ENCODE data around the gene KCNQ1. TPM values are rescaled to one million over a fixed set of nuclear protein-coding genes. Genes with fewer than 3 reads are reported as not detected.
A peak's percentile ranks its signal among the peaks of the same experiment; 100 is the strongest.

KCNQ1 gene
- total and polyA plus RNA-seq, 2 donors (not counting 3 experiments of a cell fraction or from before 2014, with no cell fraction given): 0.07 to 0.09 TPM

DNA sequence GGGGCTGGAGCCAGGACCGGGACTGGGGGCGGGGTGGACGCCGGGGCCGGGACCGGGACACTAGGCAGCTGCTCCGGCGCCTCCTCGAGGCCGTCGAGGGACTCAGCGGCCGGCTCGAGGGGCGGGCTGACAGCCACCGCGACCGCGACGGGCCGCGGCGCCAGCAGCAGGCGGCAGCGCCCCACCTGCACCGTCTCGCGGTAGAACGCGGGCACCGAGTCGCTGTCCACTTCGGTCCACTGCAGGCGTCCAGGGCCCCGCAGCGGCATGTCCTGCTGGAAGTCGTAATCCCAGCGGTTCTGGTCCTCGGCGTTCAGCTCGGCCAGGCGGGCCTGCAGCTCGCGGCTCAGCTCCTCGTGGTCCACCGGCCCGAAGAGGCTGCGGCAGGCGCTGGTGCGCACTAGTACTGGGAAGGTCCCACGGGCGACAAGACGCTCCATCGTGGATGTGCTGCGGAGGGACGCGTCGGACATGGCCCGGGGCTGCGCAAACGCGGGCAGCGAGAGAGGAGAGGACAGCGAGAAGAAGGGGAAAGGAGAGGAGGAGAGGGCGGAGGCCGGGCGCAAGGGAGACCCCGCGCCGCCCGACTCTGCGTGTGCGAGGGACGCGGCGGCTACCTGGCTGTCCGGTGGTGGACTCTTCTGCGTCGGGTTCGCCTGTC is 440.3 kb downstream of the KCNQ1 start:
- H3K9ac ChIP-seq (replicated peaks; ENCODE audit: extremely low read depth, insufficient read depth, low read length): no peak overlapping the region
- intact Hi-C loops (cut with micrococcal nuclease) (loop anchor here (5.0 to 10.0 kb wide), 3 partner anchors 110 to 580 kb away; partner anchors contain the start of genes C11orf21 and TSPAN32), dilution Hi-C loops (cut with MboI; ENCODE audit: extremely low pct_ligation_motif_present, low sequenced_read_pairs) (no loop called here)
- no TSS peak for BruUV-seq (replicated peaks)
- peaks cover 3 to 14% of the 10 kb centered on the region in 2 experiments for H3K27me3 ChIP-seq (ENCODE audit: control insufficient read depth in 2 of 2, insufficient read depth in 2 of 2, low read length in 2 of 2)
- no peak for FAIRE-seq
- H3K36me3 ChIP-seq (ENCODE audit: control insufficient read depth in 2 of 2, extremely low read depth in 1 of 2, insufficient read depth in 2 of 2, low read length in 2 of 2): no peaks in the 10 kb centered on the region
- ChIA-PET CTCF (interaction anchor here (1.0 to 16.2 kb wide), 3 partner anchors 351 to 691 kb away, joined by 3 to 711 read pairs (median 3); no protein-coding TSS in a partner anchor), POLR2A (interaction anchor here (1.4 to 1.7 kb wide), 2 partner anchors 44 to 185 kb away, joined by 4 to 5 read pairs; partner anchors contain the start of genes KCNQ1OT1 and PHLDA2)
- peak overlapping the region; percentile 73 for H3K4me2 ChIP-seq (ENCODE audit: insufficient read depth, low read length)
- no peaks in the 10 kb centered on the region for H4K20me1 ChIP-seq (replicated peaks; ENCODE audit: control insufficient read depth, extremely low read depth, insufficient read depth, low read length)
- peak; percentile 42 for DNase-seq (ENCODE audit: low read depth, low spot score)
- TF ChIP-seq, protein P1, sequence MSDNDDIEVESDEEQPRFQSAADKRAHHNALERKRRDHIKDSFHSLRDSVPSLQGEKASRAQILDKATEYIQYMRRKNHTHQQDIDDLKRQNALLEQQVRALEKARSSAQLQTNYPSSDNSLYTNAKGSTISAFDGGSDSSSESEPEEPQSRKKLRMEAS (IDR thresholded peaks at IDR 0.05; ENCODE audit: insufficient read depth, insufficient read length): no peak
- TF ChIP-seq POLR2A (IDR thresholded peaks at IDR 0.05; ENCODE audit: low read depth, low read length) (no peak), EZH2 (IDR thresholded peaks at IDR 0.05; ENCODE audit: borderline replicate concordance, low read depth, low read length, severe bottlenecking) (peak; percentile 82), GATA2 (IDR thresholded peaks at IDR 0.05; ENCODE audit: insufficient read depth, insufficient read length, low read depth, low read length) (no peak), POLR2AphosphoS5 (IDR thresholded peaks at IDR 0.05; ENCODE audit: insufficient read depth, low read depth, low read length) (no peak), FOS (IDR thresholded peaks at IDR 0.05; ENCODE audit: borderline replicate concordance, insufficient read depth, low read length) (no peak), CTCF (IDR thresholded peaks at IDR 0.05; ENCODE audit: extremely low read depth in 1 of 2, insufficient read depth in 1 of 2, low read depth in 1 of 2, low read length in 2 of 2) (peak; percentile 4 to 41), MYC (IDR thresholded peaks at IDR 0.05; ENCODE audit: low read depth, low read length) (no peak), JUN (IDR thresholded peaks at IDR 0.05; ENCODE audit: borderline replicate concordance, insufficient read depth, insufficient read length, low read depth) (no peak)
- no peaks in the 10 kb centered on the region for H3K9me1 ChIP-seq (replicated peaks; ENCODE audit: control insufficient read depth, extremely low read depth, insufficient read depth, low read length)
- no peaks in the 10 kb centered on the region for H3K79me2 ChIP-seq (ENCODE audit: control insufficient read depth, insufficient read depth, low read length)
- peak overlapping the region in 2 of 3 experiments; percentile 12 to 44 for H3K4me3 ChIP-seq (replicated peaks in 1 of 3; ENCODE audit: insufficient read depth in 1 of 3, low read depth in 1 of 3, low read length in 3 of 3)
- no peaks in the 10 kb centered on the region for H3K9me3 ChIP-seq (replicated peaks; ENCODE audit: control insufficient read depth, insufficient read depth, low read length)
- no peak overlapping the region for H3K27ac ChIP-seq (ENCODE audit: insufficient read depth, low read depth, low read length)
- H2AFZ ChIP-seq (ENCODE audit: low read depth, low read length): peak overlapping the region; percentile 84
- H3K4me1 ChIP-seq (ENCODE audit: control insufficient read depth, extremely low read depth, insufficient read depth, low read length): peaks cover 8% of the 10 kb centered on the region
